ENCODE measurements around the gene KCNQ1. TPM values are rescaled to one million over a fixed set of nuclear protein-coding genes. Genes with fewer than 3 reads are reported as not detected.

Gene KCNQ1
- total RNA-seq, 1 experiment from 2014 or later = not detected

DNA sequence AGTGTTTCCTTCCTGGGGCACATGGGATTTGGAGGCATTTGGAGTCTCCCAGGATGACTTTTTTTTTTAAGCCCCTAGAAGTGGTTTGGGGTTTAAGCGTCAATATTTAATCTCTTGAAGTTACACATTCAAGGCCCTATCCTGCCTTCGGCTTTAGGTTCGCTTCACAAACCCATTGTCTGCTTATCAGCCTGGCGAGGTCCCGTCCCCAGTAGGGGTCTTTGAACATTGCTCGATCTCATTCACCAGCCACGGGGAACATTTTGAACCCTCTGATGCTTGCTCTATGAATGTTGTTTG is 75.9 kb downstream of the KCNQ1 start:
- Mint-ChIP-seq H3K9me3 (ENCODE audit: unreplicated experiment) (no peaks in the 10 kb centered on the region), H3K27me3 (ENCODE audit: insufficient read depth, unreplicated experiment) (peaks cover 20% of the 10 kb centered on the region), H3K36me3 (ENCODE audit: insufficient read depth, unreplicated experiment) (no peaks in the 10 kb centered on the region), H3K4me3 (ENCODE audit: unreplicated experiment) (no peak overlapping the region), H3K4me1 (ENCODE audit: insufficient read depth, unreplicated experiment) (no peaks in the 10 kb centered on the region), H3K27ac (ENCODE audit: low read depth, unreplicated experiment) (no peak overlapping the region)
- no peak for TF ChIP-seq CTCF (IDR thresholded peaks at IDR 0.05; ENCODE audit: unreplicated experiment)
- ChIA-PET POLR2A (no interaction called here), CTCF (no interaction called here)
- no TSS peak for BruUV-seq (replicated peaks)
- intact Hi-C loops (cut with micrococcal nuclease) = no loop called here
- DNase-seq (ENCODE audit: unreplicated experiment) = no peak

DNA sequence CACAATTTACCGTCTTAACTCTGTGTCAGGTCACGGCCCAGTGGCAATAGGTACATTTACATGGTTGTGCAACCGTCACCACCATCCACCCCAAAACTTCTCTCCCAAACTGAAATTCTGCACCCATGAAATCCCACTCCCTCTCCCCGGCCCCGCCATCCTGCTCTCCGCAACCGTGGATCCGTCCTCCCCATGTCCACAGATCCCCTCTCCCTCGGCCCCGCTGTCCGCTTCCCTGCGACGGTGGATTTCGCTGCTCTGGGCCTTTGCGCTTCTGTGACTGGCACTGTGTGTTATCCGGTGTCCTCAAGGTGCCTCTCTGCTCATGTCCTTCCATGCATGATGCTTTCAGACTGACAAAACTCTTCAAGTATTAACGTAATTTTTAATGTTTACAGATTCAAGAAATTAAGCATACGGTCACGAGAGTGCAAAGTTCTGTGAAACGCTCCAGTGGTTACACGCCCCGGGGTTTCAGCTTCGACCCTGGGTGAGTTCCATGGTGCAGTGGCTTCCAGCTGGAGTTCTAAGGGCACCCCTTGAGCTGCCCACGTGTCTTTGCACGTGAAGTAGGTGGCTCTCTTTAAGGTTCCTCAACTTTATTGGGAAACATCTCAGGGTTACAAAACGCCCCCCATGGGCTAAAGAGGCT is 76.4 kb downstream of the KCNQ1 start:
- POLR2A ChIA-PET = no interaction called here
- no peaks in the 10 kb centered on the region for H3K9me3 Mint-ChIP-seq (ENCODE audit: unreplicated experiment)
- H3K27me3 Mint-ChIP-seq (ENCODE audit: insufficient read depth, unreplicated experiment) = peaks cover 25% of the 10 kb centered on the region
- intact Hi-C loops (cut with micrococcal nuclease) = no loop called here
- TF ChIP-seq CTCF (IDR thresholded peaks at IDR 0.05; ENCODE audit: unreplicated experiment) = no peak
- no TSS peak for BruUV-seq (replicated peaks)
- no peak overlapping the region for H3K27ac Mint-ChIP-seq (ENCODE audit: low read depth, unreplicated experiment)
- no peaks in the 10 kb centered on the region for H3K4me1 Mint-ChIP-seq (ENCODE audit: insufficient read depth, unreplicated experiment)
- CTCF ChIA-PET = interaction anchor here (0.6 to 0.7 kb wide), 2 partner anchors 102 to 485 kb away, joined by 3 read pairs; no protein-coding TSS in a partner anchor
- no peak for DNase-seq (ENCODE audit: unreplicated experiment)
- no peak overlapping the region for H3K4me3 Mint-ChIP-seq (ENCODE audit: unreplicated experiment)
- H3K36me3 Mint-ChIP-seq (ENCODE audit: insufficient read depth, unreplicated experiment) = no peaks in the 10 kb centered on the region

DNA sequence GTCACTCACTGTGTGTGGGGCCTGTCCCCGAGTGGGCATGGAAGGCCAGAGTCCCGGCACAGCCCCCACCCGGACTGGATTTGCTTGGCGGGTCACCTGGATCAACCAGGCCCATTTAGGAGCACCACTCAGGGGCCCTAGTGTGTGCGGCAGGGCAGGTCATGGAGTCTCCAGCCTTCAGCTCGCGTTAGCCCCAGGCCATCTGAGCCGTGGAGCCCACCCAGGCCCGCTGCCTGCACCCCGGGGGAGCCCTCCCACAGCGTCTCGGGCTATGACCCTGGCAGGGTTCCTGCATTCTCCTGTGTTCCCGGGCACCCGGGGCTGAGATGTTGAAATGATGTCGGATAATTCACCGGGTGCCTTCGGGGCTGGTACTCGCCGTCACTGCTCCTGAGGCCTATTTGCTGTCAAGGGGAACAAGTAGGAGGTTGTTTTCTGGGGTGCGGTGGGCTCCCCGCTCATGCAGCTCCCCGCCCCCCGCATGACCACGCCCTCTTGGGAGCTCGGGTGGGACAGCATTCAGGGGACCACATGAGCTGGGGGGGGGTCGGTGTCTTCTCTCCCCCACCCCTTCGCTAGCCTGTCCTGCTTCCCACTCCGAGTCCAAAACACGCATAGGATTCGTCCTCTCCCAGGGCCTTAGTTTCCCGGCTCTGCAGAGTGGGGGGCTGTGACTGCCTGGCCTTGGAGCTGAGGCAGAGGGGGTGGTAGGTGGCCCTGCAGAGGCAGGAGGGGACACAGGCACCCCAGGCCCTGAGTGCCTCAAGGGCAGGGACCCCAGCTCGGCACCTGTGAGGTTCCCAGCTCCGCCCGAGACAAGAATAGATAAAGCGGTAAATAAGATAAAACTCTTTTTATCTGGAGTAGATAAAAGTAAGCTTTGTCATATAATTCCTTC is 77.2 kb downstream of the KCNQ1 start:
- CTCF ChIA-PET = interaction anchor here (0.6 to 0.7 kb wide), 3 partner anchors 101 to 485 kb away, joined by 3 to 4 read pairs (median 3); no protein-coding TSS in a partner anchor
- Mint-ChIP-seq H3K4me3 (ENCODE audit: unreplicated experiment) (no peak overlapping the region), H3K36me3 (ENCODE audit: insufficient read depth, unreplicated experiment) (no peaks in the 10 kb centered on the region), H3K9me3 (ENCODE audit: unreplicated experiment) (no peaks in the 10 kb centered on the region), H3K27me3 (ENCODE audit: insufficient read depth, unreplicated experiment) (peaks cover 28% of the 10 kb centered on the region), H3K27ac (ENCODE audit: low read depth, unreplicated experiment) (no peak overlapping the region), H3K4me1 (ENCODE audit: insufficient read depth, unreplicated experiment) (no peaks in the 10 kb centered on the region)
- no TSS peak for BruUV-seq (replicated peaks)
- TF ChIP-seq CTCF (IDR thresholded peaks at IDR 0.05; ENCODE audit: unreplicated experiment) = no peak
- POLR2A ChIA-PET = no interaction called here
- DNase-seq (ENCODE audit: unreplicated experiment) = no peak
- intact Hi-C loops (cut with micrococcal nuclease) = no loop called here

DNA sequence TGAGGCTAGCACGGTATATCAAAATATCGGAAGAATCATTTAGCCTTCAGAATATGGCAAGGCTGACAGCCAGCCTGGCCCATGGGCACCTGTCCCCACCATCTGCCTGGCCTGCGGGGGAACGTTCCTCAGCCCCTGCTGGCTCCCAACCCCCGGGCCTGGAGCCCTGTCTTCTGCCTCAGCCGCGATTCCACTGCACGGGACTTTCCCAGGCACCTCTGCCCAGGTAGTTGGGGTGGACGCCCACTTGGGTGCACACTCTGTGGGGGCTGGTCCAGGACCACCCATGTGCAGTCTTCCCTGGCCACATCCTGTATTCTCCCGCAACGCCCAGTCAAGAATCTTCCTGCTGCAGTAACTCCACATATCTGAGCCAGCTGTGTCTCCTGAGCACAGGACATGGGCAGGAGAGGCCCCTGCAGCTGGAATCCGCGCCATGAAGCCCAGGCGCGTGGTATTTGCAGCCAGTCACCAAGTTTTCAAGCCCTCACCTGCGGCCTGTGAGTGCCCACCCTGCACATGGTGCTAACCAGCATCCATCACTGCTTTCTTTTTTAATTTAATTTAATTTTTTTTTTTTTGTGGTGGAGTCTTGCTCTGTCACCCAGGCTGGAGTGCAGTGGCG is 77.9 kb downstream of the KCNQ1 start:
- Mint-ChIP-seq H3K27me3 (ENCODE audit: insufficient read depth, unreplicated experiment) (peaks cover 28% of the 10 kb centered on the region), H3K9me3 (ENCODE audit: unreplicated experiment) (no peaks in the 10 kb centered on the region), H3K4me3 (ENCODE audit: unreplicated experiment) (no peak overlapping the region), H3K4me1 (ENCODE audit: insufficient read depth, unreplicated experiment) (no peaks in the 10 kb centered on the region), H3K27ac (ENCODE audit: low read depth, unreplicated experiment) (no peak overlapping the region), H3K36me3 (ENCODE audit: insufficient read depth, unreplicated experiment) (no peaks in the 10 kb centered on the region)
- DNase-seq (ENCODE audit: unreplicated experiment) = no peak
- no TSS peak for BruUV-seq (replicated peaks)
- intact Hi-C loops (cut with micrococcal nuclease) = no loop called here
- TF ChIP-seq CTCF (IDR thresholded peaks at IDR 0.05; ENCODE audit: unreplicated experiment) = no peak
- POLR2A ChIA-PET = no interaction called here
- CTCF ChIA-PET = no interaction called here

All from MCF 10A (cell line).